NCI-H345 treated with DMSO at 0.1 percent for 48 hours (cell line): Measurements from ENCODE around the gene SLC16A7.

Experiments used
- DNase-seq: peaks from one replicate; lab custom pipeline; 2025; ENCODE audit not compliant: unreplicated experiment; lab: John Stamatoyannopoulos, UW

SLC16A7 gene

DNA sequence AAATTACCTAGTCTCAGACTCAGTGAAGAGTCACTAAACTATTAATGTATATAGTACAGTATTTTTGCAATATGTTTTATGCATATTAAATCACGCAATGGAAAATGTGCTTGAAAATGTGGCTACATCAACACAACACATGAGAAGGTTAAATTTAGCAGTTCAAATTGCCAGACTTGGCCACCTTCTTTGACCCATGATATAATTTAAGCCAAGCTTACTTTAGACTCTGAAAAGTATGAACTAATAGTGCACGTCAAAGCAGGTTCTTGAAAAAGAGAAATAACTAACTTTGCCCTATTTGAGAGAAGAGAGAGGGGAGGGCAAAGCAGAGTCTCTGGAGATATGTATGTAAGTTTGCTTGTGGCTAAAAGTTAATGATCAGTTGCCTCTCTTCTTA, 68.7 kb downstream of the SLC16A7 start:
- DNase-seq = no peak

DNA sequence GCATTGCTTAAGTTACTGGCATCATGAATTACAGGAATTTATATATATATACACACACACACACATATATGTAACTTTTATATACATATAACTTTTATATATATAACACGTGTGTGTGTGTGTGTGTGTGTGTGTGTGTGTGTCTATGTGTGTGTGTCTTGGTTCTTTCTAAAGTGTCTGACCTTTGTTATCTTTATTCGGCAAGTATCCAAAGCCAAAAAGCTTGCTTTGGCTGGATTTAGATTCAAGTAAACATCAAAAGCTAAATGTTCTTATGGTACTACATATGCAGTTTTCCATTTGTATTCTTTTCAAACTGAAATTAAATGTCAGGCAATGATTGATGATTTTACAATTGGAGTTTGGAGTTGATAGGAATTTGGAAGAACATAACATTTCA, 69.9 kb downstream of the SLC16A7 start:
- no peak for DNase-seq

DNA sequence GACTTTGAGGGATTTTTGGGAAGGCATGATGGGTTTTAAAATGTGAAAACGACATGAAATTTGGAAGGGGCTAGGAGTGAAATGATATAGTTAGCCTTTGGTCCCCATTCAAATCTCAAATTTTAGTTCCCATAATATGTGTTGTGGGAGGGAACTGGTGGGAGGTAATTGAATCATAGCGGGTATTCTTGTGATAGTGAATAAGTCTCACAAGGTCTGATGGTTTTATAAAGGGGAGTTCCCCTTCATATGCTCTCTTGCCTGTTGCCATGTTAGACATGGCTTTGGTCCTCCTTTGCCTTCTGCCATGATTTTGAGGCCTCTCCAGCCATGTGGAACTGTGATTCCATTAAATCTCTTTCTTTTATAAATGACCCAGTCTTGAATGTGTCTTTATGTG, 72.8 kb downstream of the SLC16A7 start:
- no peak for DNase-seq

DNA sequence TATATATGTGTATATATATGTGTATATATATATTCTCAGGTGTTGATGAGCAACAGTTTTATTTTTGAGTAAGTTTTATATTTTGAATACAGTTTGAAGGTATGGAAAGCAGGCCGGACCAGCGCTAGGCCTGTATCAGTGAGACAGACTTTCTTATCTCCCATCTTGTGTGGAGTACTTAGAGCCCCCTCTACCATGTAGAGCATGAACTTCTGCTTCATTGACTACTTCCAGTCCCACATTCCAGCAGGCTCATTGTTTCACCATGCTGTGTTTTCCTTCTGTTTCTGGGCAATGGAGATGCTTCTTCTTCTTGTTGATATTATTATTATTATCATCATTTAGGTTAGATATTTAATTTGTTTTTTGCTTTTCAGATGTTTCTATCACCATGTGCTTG, 76.4 kb downstream of the SLC16A7 start:
- DNase-seq = no peak

DNA sequence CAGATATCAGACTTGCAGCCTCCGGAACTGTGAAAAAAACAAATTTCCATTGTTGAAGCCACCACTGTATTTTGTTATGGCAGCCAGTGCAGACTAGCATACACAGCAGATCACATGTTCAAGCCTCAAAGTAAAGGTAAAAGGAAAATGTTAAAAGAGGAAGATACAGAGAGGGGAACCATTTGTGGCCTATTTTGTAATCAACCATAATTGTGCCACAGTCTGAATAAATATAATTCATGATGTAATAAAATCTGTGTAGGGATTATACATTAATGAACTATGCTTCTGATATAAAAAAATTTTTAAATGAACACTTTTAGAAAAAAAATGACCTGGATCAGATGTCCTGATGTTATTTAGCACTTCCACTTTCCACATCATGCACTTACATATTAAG, 79.6 kb downstream of the SLC16A7 start:
- no peak for DNase-seq

DNA sequence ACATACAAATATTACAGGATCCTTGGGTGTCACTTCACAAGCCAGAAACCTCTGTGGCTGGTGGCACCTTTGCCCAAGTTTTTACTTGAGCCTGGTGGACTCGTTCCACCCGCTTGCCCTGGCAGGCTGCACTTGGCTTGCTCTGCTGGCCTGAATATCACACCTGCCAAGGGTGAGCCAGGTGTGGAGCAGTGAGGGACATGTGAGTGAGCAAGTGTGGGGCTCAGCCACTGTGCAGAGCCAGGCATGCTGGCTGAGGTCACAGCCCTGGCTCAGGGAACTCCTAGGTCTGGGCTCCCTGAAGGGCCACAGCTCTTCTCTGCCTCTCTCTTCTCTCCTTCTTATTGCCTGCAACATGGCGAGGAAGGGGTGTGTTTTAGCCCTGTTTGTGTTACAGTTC, 82.0 kb downstream of the SLC16A7 start:
- DNase-seq = no peak

DNA sequence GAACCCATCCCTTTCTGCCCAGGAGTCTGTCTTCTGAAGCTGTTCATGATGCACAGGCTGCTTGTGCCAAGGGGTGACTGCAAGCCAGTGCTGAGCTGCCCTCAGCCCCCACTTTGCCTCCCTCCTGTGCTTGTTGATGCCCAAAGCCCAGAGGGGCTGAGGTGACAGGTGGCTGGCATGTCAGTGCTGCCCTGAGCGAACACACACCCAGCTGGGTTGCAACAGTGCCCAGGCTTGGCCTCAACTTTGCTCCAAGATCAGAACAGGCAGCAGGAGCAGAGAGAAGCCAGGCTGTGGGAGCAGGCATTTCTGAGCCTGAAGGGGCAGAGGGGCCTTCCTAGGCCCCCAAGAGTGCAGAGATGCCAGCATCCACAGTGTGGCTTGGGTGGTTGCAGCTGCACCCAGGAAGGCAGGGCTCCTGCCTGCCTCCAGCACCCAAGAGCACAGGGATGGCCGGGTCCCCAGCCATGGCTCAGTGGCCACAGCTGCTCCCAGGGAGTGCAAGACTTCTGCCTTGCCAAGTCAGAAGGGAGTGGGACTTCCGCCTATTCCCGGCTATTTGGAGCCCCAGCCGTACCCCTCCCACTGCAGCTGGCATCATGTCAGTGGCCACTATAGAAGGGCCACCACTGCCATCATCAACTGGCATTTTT, 83.1 kb downstream of the SLC16A7 start:
- no peak for DNase-seq

DNA sequence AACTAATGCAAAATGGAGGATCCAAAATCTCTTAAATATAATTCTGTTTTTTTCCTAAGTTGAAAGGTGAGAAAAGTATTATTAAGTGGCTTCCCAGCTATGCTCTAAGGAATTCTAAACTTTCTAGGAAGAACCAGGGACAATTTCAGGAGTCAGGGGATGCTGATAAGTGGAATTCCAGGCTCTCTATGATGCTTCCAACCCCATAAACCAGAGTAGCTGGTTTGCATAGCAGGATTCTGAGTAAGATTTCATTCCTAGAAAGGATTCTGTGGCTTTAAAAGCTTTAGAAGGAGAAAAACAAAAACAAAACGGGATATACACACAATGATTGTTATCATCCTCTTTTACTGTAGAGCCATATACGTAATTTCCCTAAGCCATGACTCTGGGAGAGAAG, 93.9 kb downstream of the SLC16A7 start:
- no peak for DNase-seq

DNA sequence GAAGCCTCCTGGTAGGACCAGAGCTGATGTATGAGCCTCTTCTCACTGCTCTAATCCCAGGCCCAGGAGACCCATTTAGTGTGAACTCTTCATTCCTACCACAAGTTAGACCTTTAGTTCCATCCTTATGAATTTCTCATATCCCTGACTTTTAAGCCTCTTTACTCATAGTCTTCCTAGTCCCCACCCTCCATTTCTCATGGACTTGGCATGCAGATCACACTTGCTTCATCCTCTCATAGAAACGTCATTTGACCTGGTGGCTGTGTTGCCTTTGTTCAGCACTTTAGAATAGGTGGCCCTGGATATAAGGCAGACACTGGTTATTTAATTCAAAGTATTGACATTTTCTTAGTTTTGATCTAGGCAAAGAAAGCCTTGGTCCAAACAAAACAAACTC, 99.5 kb downstream of the SLC16A7 start:
- no peak for DNase-seq

DNA sequence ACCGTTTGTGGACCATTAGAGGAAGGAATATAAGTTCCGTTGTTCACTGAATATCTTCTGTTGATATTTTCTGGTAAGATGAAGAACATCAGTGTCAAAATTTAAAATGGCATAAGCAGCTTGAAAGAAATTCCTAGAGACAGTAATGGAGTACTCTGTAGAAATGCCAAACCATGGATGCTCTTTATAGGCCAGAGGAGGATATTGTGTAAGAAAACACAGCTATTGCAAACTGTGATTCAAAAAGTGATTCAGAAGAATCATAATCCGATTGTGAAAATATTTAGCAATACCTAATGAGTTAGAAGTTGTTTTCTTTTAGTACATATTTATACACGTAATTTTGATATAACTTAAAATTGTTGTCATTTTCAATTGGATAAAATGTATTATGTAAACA, 102.8 kb downstream of the SLC16A7 start:
- no peak for DNase-seq

DNA sequence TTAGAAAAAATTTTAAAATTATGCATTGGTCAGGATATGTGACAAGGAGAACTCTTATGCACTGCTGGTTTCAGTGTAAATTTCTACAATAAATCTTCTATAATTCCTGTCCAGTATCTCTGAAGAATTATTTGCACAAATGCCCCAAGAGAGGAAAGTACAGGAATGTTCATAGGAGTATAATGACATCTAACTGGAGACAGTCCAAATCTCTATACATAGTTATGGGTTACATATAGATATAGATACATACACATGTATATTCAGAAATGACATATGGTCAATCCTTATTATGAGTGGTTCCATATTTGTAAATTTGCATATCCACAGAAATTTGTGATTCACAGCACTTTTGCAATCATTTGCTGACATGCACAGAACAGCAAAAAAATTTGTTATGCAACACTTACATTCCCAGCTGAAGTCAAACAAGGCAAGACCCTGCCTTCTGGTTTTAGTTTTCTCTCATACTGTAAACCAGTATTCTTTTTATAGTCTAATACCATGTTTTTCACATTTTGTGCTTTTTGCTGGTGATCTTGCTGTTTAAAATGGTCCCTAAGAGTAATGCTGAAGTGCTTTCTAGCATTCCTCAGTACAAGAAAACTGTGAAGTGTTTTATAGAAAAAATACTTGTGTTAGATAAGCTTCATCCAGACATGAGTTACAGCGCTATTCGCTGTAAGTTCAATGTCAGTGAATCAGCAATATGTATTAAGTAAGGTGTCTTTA, 103.8 kb downstream of the SLC16A7 start:
- DNase-seq = no peak

DNA sequence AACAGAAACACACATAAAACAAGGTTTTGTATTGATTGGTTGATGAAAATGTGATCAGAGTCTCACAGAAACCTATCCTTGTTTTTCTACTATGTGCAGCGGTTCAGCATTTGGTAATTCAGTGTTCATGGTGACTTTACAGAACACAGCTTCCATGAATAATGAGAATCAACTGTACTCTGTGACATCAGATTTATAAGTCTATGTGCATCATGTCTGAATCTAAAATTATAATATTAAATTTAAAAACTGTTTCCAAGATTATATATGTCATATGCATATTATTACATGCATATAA, 104.3 kb downstream of the SLC16A7 start:
- DNase-seq = no peak

DNA sequence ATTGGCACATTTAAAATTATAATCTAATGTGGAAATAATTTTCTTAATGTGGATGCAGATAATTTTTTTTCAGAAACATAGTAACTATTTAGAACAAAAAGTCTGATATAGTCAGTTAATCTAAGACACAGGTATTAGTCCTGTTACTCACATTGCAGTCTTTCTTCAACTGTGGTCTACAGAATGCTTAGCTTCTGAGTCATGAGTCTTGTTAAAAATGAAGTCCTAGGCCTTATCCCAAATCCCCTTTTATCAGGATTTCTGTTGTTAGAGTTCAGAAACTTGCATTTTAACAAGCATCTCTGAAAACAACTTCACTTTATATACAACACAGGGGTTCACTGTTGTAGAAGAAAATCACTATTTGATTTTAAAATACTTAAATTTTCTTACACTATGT, 112.2 kb downstream of the SLC16A7 start:
- no peak for DNase-seq

DNA sequence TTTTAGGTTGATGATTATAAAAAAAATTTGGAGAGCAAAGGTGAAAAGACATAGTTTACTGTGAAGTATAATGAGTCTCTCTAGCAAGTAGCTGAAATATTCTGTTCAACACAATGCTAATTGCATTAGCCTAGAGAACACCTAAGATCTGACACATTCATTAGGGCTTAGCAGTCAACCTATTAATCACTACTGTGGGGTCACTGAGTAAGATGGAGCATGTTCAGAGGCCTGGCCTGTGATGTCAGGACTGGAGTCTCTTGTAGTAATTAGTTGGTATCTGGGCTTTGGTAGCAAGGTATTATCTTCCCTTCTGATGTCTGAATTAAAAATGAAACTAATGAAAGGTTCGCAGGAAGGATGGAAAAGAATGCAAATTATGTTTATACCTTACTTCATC, 112.7 kb downstream of the SLC16A7 start:
- DNase-seq = no peak

DNA sequence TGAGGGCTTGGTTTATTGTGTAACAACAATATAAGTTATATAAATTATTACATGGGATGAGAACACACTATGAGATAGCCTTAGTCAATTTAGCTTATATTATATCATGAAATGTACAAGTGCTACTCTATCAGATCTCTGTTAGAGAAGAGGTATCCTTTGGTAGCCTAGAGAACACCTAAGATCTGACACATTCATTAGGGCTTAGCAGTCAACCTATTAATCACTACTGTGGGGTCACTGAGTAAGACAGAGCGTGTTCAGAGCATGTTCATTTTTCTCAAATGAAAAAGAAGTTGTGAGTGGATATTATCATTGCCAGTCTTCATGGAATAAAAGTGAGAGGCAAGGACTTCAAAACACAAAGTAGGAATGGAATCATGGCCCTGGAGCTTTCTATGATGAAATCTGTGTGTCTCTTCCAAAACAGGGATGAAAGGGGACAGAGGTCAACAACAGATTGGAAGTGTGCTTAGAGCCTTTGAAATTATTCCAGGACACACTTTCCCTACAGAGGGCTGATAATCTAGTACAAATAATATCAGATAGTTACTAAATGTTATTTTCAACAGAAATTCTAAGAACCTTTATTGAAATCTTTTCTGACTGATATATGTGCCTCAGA, 114.3 kb downstream of the SLC16A7 start:
- no peak for DNase-seq

DNA sequence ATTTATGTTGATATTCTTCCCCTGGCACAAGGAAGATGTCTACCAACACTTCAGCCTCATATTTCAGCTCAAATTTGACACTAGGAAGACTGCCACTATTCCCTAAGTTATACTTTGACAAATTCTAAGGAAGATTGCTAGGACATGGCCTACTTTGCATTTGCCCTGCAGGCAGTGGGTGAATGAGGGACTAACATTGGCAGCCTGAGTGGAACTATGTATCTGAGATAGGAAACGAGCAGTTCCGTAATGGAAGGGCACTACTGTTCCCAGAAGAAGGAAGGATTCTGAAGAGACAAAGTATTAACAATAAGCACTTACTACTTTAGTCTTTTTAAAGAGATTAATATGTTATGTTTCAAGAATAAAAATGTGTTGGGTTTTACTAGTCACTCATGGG, 115.1 kb downstream of the SLC16A7 start:
- DNase-seq = no peak

DNA sequence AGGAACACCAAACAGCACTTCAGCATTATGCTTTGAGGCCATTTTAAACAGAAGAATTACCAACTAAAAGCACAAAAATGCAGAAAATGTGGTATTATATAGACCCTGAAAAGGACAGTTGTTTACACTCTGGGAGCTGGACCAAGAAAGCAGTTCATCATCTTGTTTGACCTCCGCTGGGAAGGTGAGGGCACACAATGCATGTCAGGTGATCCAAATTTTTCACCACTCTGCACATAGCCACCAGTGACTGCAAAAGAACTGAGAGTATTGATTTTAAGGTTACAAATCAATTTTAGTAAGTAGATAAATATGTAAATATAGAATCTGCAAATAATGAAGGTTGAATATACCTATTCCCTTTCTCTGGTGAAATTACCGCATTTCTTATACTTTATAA, 119.6 kb downstream of the SLC16A7 start:
- DNase-seq = no peak

DNA sequence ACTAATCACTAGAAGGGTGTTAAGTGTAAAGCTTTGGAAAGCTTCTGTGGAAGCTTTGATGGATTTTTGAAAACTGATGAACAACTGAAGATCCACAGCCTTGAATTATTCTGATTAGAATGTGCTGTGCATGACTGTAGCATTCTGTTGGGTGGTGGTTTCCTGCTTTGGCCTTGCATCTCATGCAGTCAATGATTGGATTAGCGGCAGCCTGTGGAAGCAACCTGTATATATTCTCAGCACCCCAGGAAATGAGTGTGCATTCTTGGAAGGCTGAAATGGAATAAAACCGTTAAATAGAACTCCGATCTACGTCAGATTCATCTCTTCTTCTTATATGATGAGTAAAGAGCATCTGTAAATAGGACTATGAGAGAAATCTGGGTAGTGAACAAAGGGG, 120.2 kb downstream of the SLC16A7 start:
- DNase-seq = no peak

DNA sequence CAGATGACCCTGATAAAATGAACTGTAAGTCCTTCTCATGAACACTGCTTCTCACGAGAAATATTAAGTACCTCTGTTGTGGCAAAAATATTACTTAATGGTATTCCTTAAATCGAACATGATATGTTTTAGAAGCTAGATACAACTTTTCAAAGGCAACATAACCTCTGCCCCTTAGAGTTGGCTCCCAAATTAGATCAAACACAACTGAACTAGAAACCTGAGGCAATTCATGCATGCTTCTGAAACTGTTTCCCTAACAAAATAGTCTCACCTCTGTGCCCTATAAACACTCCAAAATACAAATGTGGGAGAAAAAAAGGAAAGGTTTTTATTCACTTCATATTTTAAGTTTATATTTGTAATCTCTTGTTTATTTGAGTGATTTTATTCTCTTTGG, 121.6 kb downstream of the SLC16A7 start:
- DNase-seq = no peak

DNA sequence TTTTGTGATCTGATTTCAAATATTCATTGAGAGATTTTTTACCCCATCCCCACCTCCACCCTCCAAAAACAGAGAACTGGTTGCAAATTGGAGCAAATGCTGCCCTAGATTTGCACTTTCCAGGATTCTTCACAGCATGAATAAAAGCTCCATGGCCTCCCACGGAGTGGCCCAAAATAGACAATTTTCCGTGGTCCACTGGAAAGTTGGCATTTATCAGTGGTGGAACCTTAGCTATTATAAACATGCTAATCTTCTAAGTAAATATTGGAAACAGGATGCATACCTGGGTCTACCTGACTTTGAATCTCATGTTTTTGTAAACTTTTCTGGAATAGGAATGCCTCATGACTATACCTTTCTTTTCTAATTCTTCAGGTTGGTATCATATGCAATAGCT, 123.9 kb downstream of the SLC16A7 start:
- DNase-seq = no peak

DNA sequence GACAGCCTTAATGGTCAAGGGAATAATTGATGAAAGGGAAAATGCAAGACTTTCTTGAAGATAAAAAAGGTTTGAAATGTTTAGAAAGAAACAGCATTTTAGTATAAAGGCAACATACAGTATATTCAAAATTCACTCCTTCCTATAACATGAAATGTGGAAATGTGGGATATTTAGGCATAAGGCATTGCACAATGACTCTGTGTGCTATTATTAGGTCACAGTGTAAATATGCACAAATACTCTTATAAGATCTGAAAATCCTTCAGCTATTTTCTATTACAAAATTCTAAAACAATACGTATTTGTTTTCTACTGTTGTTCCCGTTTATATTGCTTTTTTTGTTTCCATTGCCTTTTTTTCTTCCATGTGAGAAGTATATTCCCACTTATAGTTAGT, 127.7 kb downstream of the SLC16A7 start:
- DNase-seq = no peak

DNA sequence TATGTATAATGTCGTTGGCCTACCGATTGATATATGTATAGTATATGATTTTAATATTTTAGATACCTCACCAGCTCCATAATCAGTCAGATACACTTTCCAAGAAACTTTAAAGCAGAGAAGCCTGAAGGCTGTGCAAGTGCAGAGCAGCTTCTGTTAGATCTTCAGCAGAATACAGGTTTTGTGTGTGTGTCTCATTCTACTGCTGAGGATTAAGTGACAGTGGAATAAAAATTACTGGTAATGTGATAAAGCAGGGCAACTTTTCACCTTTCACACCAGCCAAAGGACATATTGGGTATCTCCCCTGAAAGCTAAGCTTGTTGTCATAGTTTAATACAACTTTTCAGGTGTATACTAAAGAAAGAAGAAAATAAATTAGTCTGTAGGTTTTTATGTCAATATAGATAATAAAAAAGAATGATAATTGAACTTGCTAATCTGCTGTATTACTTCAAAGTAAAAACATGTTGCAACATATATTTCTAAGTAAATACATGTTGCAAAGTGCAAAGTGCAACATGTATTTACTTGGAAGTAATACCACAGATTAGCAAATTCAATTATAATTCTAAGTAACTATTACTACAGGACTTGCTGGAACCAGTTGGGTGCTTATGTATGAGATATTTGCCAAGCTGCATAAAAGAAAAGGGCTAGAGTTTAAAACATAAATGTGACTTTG, 128.3 kb downstream of the SLC16A7 start:
- DNase-seq = no peak
